Brain microvascular endothelial cell (primary cell): ENCODE measurements around the gene CECR2.

Source experiments
- DNase-seq: peaks from one replicate; pipeline ENCODE4 v3.0.0-alpha.2; 2020
- H3K27ac ChIP-seq: fragments of 250-450 bp; sonication (Bioruptor Pico); 2 replicates; pipeline ENCODE4 v1.5.1; 2020; ENCODE audit warnings: mild to moderate bottlenecking, moderate library complexity
- H3K27me3 ChIP-seq: fragments of 250-450 bp; sonication (Bioruptor Pico); replicated peaks from 2 replicates; pipeline ENCODE4 v1.5.1; 2020; ENCODE audit warnings: mild to moderate bottlenecking
- H3K36me3 ChIP-seq: fragments of 250-450 bp; sonication (Bioruptor Pico); replicated peaks from 2 replicates; pipeline ENCODE4 v1.5.1; 2020; ENCODE audit warnings: mild to moderate bottlenecking
- H3K4me3 ChIP-seq: 2 replicates; pipeline ENCODE4 v1.5.1; 2011; ENCODE audit warnings: low read depth, mild to moderate bottlenecking, control low read depth, low read length, moderate library complexity
- in situ Hi-C: cut with HindIII; loops from 2 replicates; pipeline ENCODE4 v1.10.0; 2017; ENCODE audit warnings: low sequenced_read_pairs, low pct_ligation_motif_present
- TF ChIP-seq, protein P1 (sequence below): IDR thresholded peaks from 2 replicates; pipeline ENCODE4 v1.5.1; 2011; ENCODE audit warnings: low read depth, mild to moderate bottlenecking, moderate library complexity, low read length, control low read depth, inconsistent platforms; ENCODE audit errors: missing control alignments

The CECR2 gene

DNA sequence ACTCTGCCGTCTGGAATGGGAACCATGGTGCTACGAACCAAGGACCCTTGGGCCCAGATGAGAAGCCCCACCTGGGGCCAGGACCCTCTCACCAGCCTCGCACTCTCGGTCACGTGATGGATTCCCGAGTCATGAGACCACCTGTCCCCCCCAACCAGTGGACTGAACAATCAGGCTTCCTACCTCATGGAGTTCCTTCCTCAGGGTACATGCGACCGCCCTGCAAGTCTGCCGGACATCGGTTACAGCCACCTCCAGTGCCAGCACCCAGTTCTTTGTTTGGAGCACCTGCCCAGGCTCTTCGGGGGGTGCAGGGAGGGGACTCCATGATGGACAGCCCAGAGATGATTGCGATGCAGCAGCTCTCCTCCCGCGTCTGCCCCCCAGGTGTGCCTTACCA lies 173.2 kb downstream of the CECR2 start:
- in situ Hi-C loops = no loop called here
- H3K4me3 ChIP-seq = no peak overlapping the region
- H3K27ac ChIP-seq = no peak overlapping the region
- TF ChIP-seq, protein P1, sequence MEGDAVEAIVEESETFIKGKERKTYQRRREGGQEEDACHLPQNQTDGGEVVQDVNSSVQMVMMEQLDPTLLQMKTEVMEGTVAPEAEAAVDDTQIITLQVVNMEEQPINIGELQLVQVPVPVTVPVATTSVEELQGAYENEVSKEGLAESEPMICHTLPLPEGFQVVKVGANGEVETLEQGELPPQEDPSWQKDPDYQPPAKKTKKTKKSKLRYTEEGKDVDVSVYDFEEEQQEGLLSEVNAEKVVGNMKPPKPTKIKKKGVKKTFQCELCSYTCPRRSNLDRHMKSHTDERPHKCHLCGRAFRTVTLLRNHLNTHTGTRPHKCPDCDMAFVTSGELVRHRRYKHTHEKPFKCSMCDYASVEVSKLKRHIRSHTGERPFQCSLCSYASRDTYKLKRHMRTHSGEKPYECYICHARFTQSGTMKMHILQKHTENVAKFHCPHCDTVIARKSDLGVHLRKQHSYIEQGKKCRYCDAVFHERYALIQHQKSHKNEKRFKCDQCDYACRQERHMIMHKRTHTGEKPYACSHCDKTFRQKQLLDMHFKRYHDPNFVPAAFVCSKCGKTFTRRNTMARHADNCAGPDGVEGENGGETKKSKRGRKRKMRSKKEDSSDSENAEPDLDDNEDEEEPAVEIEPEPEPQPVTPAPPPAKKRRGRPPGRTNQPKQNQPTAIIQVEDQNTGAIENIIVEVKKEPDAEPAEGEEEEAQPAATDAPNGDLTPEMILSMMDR = no peak
- H3K36me3 ChIP-seq = no peaks in the 10 kb centered on the region
- H3K27me3 ChIP-seq = no peaks in the 10 kb centered on the region
- DNase-seq = no peak

DNA sequence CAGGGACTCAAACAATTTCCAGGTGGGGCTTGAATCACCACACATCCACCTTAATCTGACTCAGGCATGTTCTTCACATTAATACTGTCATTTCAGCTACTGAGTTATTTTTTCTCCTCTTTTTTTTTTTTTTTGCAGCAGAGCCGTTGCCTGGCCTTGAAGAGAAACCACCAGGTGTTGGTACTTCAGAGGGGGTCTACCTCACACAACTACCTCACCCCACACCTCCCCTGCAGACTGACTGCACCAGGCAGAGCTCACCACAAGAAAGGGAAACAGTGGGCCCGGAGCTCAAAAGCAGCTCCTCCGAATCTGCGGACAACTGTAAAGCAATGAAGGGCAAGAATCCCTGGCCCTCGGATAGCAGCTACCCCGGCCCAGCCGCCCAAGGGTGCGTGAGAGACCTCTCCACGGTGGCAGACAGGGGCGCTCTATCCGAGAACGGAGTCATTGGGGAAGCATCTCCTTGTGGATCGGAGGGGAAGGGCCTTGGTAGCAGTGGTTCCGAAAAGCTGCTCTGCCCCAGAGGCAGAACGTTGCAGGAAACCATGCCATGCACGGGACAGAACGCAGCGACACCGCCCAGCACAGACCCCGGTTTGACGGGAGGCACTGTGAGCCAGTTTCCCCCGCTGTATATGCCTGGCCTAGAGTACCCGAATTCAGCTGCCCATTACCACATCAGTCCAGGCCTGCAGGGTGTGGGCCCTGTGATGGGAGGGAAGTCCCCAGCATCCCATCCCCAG lies 178.9 kb downstream of the CECR2 start:
- TF ChIP-seq, protein P1 = no peak
- no peak overlapping the region for H3K27ac ChIP-seq
- in situ Hi-C loops = no loop called here
- no peak for DNase-seq
- H3K27me3 ChIP-seq = no peaks in the 10 kb centered on the region
- H3K36me3 ChIP-seq = no peaks in the 10 kb centered on the region
- H3K4me3 ChIP-seq = no peak overlapping the region

DNA sequence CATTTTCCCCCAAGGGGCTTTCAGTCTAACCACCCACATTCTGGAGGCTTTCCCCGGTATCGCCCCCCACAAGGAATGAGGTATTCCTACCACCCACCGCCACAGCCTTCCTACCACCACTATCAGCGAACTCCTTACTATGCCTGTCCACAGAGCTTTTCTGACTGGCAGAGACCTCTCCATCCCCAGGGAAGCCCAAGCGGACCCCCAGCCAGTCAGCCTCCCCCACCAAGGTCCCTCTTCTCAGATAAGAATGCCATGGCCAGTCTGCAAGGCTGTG lies 179.4 kb downstream of the CECR2 start:
- TF ChIP-seq, protein P1 = no peak
- in situ Hi-C loops = no loop called here
- no peaks in the 10 kb centered on the region for H3K36me3 ChIP-seq
- H3K4me3 ChIP-seq = no peak overlapping the region
- no peak overlapping the region for H3K27ac ChIP-seq
- DNase-seq = no peak
- no peaks in the 10 kb centered on the region for H3K27me3 ChIP-seq

DNA sequence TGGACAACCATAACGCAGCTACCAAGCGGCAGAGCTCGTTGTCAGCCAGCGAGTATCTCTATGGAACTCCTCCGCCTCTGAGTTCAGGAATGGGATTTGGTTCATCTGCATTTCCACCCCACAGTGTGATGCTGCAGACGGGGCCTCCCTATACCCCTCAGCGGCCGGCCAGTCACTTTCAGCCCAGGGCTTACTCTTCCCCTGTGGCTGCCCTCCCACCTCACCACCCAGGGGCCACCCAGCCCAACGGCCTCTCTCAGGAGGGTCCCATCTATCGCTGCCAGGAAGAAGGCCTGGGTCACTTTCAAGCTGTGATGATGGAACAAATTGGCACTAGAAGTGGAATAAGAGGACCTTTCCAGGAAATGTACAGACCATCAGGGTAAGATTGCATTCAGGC lies 179.9 kb downstream of the CECR2 start:
- in situ Hi-C loops = no loop called here
- TF ChIP-seq, protein P1 = no peak
- H3K27me3 ChIP-seq = no peaks in the 10 kb centered on the region
- no peaks in the 10 kb centered on the region for H3K36me3 ChIP-seq
- no peak overlapping the region for H3K4me3 ChIP-seq
- H3K27ac ChIP-seq = no peak overlapping the region
- no peak for DNase-seq

DNA sequence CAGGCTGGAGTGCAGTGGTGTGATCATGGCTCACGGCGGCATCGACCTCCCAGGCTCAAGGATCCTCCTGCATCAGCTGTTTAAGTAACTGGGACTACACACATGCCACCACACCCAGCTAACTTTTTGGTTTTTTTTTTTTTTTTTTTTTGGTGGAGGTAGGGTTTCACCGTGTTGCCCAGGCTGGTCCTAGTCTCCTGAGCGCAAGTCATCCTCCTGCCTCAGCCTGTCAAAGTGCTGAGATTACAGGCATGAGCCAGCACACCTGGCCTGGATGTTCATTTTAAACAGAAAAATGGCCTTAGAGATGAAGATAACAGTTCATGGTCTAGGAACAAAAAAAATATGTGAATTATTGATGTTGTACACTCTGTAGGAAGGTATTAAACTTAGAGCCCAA lies 180.4 kb downstream of the CECR2 start:
- Histone ChIP-seq H3K36me3 (no peaks in the 10 kb centered on the region), H3K27ac (no peak overlapping the region), H3K4me3 (no peak overlapping the region), H3K27me3 (no peaks in the 10 kb centered on the region)
- no peak for DNase-seq
- in situ Hi-C loops = no loop called here
- TF ChIP-seq, protein P1 = no peak

DNA sequence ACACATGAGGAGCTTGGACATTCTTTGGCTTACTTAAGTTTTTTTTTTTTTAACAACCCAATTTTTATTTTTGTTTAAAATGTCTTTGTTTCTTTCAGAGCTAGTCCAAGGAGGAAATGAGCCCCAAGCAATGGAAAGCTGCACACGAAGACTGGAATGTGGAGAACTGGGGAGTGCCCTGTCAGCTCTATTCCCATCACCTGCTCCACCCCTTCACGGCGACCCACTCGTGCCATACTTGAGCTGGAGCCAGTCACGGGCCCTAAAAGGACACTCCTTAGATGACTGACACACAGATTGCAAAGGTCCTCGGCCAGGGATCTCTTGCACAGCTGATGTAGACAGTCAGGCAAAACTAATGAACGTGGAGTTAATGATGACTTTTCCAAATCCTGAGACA lies 183.5 kb downstream of the CECR2 start:
- no peaks in the 10 kb centered on the region for H3K36me3 ChIP-seq
- no peak overlapping the region for H3K4me3 ChIP-seq
- DNase-seq = no peak
- TF ChIP-seq, protein P1 = no peak
- no peaks in the 10 kb centered on the region for H3K27me3 ChIP-seq
- in situ Hi-C loops = no loop called here
- H3K27ac ChIP-seq = no peak overlapping the region
